Stimulated activated CD8-positive, alpha-beta memory T cell treated with anti-CD3 and anti-CD28 coated beads, Interleukin-4, amount 100 ng/mL, for 1 hour (primary cell): ENCODE results near the gene ABAT.
"Not testable (repeated sequence)": the region's sequence is repeated elsewhere in the genome, so short reads cannot be mapped to it uniquely, and the experiment has no call there.

Experiments used
- DNase-seq, 2 donors: peaks; one replicate each; pipeline ENCODE4 v3.0.0-alpha.2; 2020; ENCODE audit warnings: low read depth in 2 of 2, low spot score in 1 of 2

ABAT gene

GRCh38 chr16:8740775-8741355 is 66.4 kb downstream of the ABAT start:
- no peak for DNase-seq

GRCh38 chr16:8741636-8742035 is 67.2 kb downstream of the ABAT start:
- no peak for DNase-seq

- DNase-seq, result no peak
These were observed 67.7 kb downstream of the ABAT start for GRCh38 chr16:8742068-8742467.

GRCh38 chr16:8748944-8749343 is 74.5 kb downstream of the ABAT start:
- not testable (repeated sequence) for DNase-seq

GRCh38 chr16:8751481-8752311 is 77.3 kb downstream of the ABAT start:
- no peak for DNase-seq

- no peak for DNase-seq
These were observed 78.3 kb downstream of the ABAT start for GRCh38 chr16:8752706-8753105.

GRCh38 chr16:8753416-8754054 is 79.1 kb downstream of the ABAT start:
- DNase-seq, result no peak

- no peak for DNase-seq
These were observed 82.3 kb downstream of the ABAT start for GRCh38 chr16:8756755-8757154.

- DNase-seq, result no peak
These were observed 83.6 kb downstream of the ABAT start for GRCh38 chr16:8758022-8758421.

GRCh38 chr16:8760021-8760420 is 85.6 kb downstream of the ABAT start:
- DNase-seq, result no peak

GRCh38 chr16:8761078-8761477 is 86.7 kb downstream of the ABAT start:
- no peak for DNase-seq

GRCh38 chr16:8762254-8762653 is 87.8 kb downstream of the ABAT start:
- DNase-seq, result no peak

- DNase-seq, result no peak
These were observed 88.7 kb downstream of the ABAT start for GRCh38 chr16:8763083-8763482.

GRCh38 chr16:8763899-8764298 is 89.5 kb downstream of the ABAT start:
- no peak for DNase-seq

- DNase-seq, result no peak
These were observed 90.3 kb downstream of the ABAT start for GRCh38 chr16:8764525-8765250.

GRCh38 chr16:8767176-8767575 is 92.8 kb downstream of the ABAT start:
- no peak for DNase-seq

GRCh38 chr16:8768283-8768682 is 93.9 kb downstream of the ABAT start:
- no peak for DNase-seq

GRCh38 chr16:8768692-8769091 is 94.3 kb downstream of the ABAT start:
- DNase-seq, result no peak

- DNase-seq, result no peak
These were observed 99.1 kb downstream of the ABAT start for GRCh38 chr16:8773537-8773936.

GRCh38 chr16:8774208-8774607 is 99.8 kb downstream of the ABAT start:
- DNase-seq, result no peak

GRCh38 chr16:8775359-8775758 is 100.9 kb downstream of the ABAT start:
- no peak for DNase-seq

- no peak for DNase-seq
These were observed 101.7 kb downstream of the ABAT start for GRCh38 chr16:8776129-8776584.
